Hematopoietic multipotent progenitor cell (in vitro differentiated cells): Measurements from ENCODE around the gene P3H2. TPM values are rescaled to one million over a fixed set of nuclear protein-coding genes. Genes with fewer than 3 reads are reported as not detected.

ENCODE experiments used
- DNase-seq, 3 donors: peaks; one replicate each; pipeline ENCODE4 v3.0.0-alpha.2; 2011 to 2015; ENCODE audit warnings: low read depth in 2 of 3, low spot score in 2 of 3
- total RNA-seq: library from RNA; depleted of rRNA; stranded (reverse); fragments of >200 nt; gene quantifications from one replicate; pipeline ENCODE4 v1.2.3, GENCODE V29; 2012

Gene P3H2
- total RNA-seq, 1 donor, result under 0.01 TPM

DNA sequence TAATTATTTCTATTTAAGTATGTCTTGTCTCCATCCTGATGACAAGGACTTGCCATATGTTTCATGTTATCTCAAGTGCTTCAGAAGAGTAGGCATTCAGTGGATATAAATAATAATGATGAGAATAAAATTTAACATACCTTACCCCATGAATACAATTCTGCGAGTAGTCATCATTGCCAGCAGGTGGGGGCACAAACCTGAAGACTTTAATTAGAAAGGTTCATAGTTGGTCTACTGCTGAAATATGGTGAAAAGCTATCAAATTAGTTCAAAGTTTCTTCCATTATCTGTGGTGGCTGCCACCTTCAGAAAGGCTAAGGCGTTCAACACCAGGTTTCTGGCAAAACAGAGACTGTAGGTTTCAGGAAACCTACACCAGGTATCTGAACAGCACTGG, 100.9 kb downstream of the P3H2 start:
- DNase-seq, result no peak

- DNase-seq, result no peak
Measured at GRCh38 chr3:190019006-190019405, 101.7 kb downstream of the P3H2 start.

DNA sequence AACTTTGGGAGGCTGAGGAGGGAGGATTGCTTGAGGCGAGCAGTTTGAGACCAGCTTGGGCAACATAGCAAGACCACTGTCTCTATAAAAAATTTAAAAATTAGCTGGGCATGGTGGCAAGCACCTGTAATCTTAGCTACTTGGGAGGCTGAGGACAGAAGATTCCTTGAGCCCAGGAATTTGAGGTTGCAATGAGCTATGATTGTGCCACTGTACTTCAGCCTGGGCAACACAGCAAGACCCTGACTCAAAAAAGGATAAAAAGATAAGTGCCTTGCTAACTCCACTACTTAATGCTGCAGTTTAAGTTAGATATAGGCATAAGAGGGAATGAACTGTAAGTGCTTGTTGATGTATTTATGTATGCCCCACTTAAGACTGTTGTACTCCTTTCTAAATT, 102.2 kb downstream of the P3H2 start:
- no peak for DNase-seq

- DNase-seq, result peak in 2 of 3 donors; percentile 35 to 69
Measured at GRCh38 chr3:190017521-190018288, 103.0 kb downstream of the P3H2 start.

- DNase-seq, result no peak
Measured at GRCh38 chr3:190016966-190017365, 103.7 kb downstream of the P3H2 start.

- no peak for DNase-seq
Measured at GRCh38 chr3:190014940-190015339, 105.8 kb downstream of the P3H2 start.

DNA sequence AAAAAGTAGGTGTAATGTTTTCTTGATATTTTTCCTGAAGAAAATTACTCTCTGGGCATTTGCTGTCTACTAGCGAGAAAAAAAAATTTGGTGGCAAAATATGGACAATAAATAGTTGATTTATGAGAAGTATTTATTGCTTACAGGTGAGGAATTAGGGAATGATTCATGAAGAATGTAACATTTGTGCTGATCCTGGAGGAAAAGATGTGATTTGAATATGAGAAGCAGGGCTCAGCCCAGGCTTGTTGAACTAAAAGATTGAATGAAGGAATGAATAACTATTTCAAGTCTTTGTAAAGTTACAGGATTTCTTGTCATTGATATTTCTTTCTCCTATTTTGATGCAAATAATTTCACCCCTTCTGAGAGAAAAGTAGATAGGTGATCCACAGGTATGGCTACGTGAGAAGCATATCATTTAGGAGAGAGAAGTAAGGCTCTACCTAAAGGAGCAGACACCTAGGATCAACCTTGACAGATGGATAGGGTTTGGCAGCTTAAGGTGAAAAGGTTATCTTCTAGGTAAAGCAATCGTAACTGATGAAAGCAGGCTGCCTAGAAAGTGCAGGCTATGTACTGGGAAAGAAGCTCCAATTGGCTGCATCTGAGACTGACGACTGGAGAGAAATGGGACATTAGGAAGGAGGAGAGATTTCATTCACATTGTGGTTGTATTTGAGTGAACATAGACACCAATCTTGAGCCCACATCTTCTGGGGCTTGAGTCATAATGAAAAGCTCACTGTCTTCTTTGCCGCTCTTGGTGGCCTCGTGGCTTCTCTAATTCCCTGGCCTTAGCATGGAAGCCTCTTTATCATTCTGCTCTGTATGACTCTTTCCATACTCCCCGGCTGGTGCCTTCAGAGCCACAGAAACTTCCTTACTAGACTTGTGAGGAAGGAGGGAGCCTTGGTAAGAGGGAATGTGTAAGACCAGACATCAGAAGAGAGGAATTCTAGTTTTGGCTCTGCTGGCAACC, 106.5 kb downstream of the P3H2 start:
- no peak for DNase-seq

DNA sequence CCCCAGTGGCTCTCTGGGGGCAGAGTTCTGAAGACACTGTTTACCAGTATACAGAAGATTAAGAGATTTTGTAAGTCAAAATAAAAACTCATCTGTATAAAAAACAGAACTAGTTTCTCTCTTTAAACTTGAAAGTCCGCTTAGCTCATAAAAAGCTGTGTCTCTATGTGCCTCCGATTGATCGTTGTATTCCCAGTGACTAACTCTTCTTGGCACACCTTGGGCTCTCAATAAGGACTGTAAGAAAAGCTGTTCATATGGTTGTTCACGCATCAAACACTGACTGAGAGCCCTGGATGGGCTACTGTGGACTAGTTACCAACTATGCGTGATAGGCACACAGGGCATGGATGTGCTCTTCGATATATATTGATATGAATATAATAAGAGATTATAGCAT, 107.9 kb downstream of the P3H2 start:
- no peak for DNase-seq

- no peak for DNase-seq
Measured at GRCh38 chr3:190012314-190012782, 108.3 kb downstream of the P3H2 start.

- DNase-seq, result no peak
Measured at GRCh38 chr3:190010486-190010885, 110.2 kb downstream of the P3H2 start.

- no peak for DNase-seq
Measured at GRCh38 chr3:190009614-190010013, 111.1 kb downstream of the P3H2 start.

- no peak for DNase-seq
Measured at GRCh38 chr3:190008432-190008831, 112.3 kb downstream of the P3H2 start.

DNA sequence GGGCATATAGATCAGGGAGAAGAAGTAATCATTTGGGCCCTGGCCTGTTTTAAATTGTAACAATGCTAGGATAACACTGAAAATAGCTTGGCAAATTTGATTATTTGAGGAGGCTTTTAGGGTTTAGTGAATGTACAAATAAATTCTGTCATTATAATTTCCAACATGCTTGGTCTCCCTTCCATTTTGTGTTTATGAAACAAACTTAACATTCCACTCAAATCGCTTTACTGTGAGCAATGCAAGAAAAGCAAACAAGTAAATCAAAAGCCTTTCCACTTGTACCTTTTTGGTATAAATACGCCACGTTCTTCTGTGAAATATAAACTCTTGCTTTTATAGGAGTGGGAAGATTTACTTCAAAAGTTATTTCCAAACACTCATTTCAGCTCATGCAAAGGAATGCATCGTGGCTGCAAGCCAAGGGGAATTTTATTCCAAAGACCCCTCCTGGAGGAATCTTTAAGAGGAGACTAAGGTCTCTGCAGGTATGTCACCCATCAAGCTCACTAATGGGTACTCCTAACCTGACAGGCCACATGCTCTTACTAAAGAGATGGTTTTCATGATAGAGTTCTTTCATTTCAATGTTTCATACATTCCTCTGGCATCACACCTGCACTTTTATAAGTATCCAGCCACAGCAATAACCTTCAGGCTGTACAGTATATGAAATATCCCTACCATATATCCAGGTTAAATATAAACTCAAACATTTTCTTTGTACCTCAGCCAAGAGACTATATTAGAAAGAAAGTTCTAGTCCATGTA, 115.2 kb downstream of the P3H2 start:
- DNase-seq, result no peak

- DNase-seq, result no peak
Measured at GRCh38 chr3:190004656-190005055, 116.0 kb downstream of the P3H2 start.

DNA sequence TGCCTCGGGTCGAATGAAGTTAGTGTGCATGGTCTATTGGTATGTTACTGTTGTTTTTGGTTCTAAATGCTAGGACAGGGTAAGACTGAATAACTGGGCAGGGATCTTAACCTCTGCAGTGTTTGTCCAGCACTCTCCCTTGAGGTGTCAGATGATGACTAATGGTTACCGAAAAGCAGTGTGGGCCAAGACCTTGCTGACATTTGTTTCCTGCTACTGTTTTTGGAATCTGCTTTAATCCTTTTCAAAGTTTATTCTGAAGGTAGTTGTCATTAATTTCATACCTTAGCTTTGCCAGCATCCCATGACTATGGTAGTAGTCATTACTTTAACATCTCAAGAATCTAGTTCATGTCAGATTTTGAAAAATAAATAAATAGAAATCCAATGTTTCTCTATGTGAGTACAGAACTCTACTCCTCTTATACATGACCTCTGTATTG, 117.0 kb downstream of the P3H2 start:
- no peak for DNase-seq

- no peak for DNase-seq
Measured at GRCh38 chr3:190003068-190003467, 117.6 kb downstream of the P3H2 start.

DNA sequence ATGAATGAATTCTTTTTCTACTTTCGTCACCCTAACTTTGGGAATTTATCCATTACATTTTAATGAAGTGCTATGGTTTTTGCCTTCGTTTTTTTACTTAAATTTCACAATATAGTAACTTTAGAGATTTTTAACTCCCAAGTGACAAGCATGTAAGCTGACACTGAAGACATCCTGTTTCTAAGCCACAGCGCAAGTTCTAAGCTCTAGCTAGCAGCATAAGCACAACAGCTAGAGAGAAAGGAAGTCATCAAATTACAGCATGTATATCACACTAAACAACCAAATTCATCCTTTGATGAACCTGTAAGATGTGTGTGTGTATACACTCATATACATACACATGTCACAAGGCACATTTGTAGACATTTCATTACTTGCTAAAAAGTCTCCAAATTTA, 119.3 kb downstream of the P3H2 start:
- no peak for DNase-seq

DNA sequence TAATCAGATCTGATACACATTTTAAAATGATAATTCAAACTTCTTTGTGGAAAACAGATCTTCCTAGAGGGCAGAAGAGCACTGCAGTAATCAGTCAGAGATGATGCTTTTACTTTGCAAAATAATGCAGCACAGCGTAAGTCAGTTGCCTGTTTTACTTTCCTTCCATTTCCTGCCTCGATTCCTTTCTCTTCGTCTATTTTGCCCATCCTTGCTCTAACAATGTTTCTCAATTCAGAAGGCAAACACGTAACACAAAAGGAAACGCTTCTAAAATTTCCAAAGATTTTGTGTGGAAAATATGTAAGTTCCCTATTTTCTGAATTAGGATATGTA, 119.9 kb downstream of the P3H2 start:
- DNase-seq, result no peak

GRCh38 chr3:190000187-190000860, 120.4 kb downstream of the P3H2 start:
- no peak for DNase-seq

DNA sequence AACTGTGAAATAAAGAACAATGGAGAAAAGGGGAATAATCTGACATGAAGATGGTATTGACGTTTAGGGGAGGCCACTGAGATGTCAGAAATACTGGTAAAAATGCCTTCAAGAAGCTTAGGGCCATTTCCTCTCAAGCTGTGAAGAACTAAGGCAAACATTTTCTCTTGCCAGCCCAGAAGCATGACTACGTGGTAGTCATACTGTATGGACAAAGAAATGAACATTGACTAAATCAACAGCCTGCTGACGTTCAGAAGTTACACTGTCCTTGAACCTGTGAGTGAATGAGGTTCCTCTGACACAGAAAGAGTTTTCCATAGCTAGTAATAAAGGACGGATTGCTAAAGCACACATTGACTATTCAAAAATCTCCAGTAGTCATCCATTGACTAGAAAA, 121.0 kb downstream of the P3H2 start:
- no peak for DNase-seq
